Measurements from ENCODE around the gene PFKFB3. TPM values are rescaled to one million over a fixed set of nuclear protein-coding genes. Genes with fewer than 3 reads are reported as not detected.

Gene PFKFB3
- total and polyA plus RNA-seq, 2 of the 4 experiments (the other 2 are of a cell fraction) = 34.1 to 45.5 TPM

GRCh38 chr10:6167456-6167855, 35.3 kb upstream of the PFKFB3 start:
- no CpG with 5 or more reads among the region's 2 CpGs for WGBS, 2 experiments (ENCODE audit: extremely low coverage in 2 of 2, insufficient read length in 1 of 2)
- H3K9ac ChIP-seq (ENCODE audit: low read depth, low read length) = no peak overlapping the region
- no peak for ATAC-seq (ENCODE audit: low read depth)
- intact Hi-C loops (cut with micrococcal nuclease) (loop anchor here (10.0 kb wide), 1 partner anchor 213 kb away; no protein-coding TSS in a partner anchor), dilution Hi-C loops (cut with HindIII; ENCODE audit: low sequenced_read_pairs, unreplicated experiment) (no loop called here), in situ Hi-C loops (cut with MboI; ENCODE audit: low sequenced_read_pairs) (no loop called here)
- POLR2A ChIA-PET (ENCODE audit: unreplicated experiment) = interaction anchor here (0.5 kb wide), 1 partner anchor 24 kb away, joined by 4 read pairs; no protein-coding TSS in a partner anchor
- no peak overlapping the region for H4K5ac ChIP-seq (ENCODE audit: low read depth, low read length)
- H3K56ac ChIP-seq (ENCODE audit: extremely low read depth, insufficient read depth, low read length) = no peak overlapping the region
- H2AFZ ChIP-seq (replicated peaks; ENCODE audit: low read length, poor library complexity) = no peak overlapping the region
- no peak overlapping the region for H3K4me3 ChIP-seq (ENCODE audit: insufficient read depth, low read depth, low read length)
- H3K4ac ChIP-seq (ENCODE audit: low read depth, low read length) = no peak overlapping the region
- no peak overlapping the region for H2AK9ac ChIP-seq (replicated peaks; ENCODE audit: low read depth, low read length, poor library complexity)
- no peaks in the 10 kb centered on the region for H3K27me3 ChIP-seq (ENCODE audit: control insufficient read depth, insufficient read depth, low read length)
- no peak overlapping the region for H2BK120ac ChIP-seq (ENCODE audit: low read depth, low read length)
- H3K14ac ChIP-seq (replicated peaks; ENCODE audit: low read depth, low read length) = no peak overlapping the region
- TF ChIP-seq NFE2L2 (IDR thresholded peaks at IDR 0.05; ENCODE audit: low read depth, low read length) (no peak), FOS (IDR thresholded peaks at IDR 0.05; ENCODE audit: low read depth, low read length) (no peak), RFX5 (IDR thresholded peaks at IDR 0.05; ENCODE audit: low read depth, low read length) (no peak), MAZ (IDR thresholded peaks at IDR 0.05; ENCODE audit: borderline replicate concordance, low read depth, low read length) (no peak), SMC3 (IDR thresholded peaks at IDR 0.05; ENCODE audit: low read depth, low read length) (no peak), RAD21 (IDR thresholded peaks at IDR 0.05; ENCODE audit: low read length) (no peak), RCOR1 (IDR thresholded peaks at IDR 0.05; ENCODE audit: insufficient replicate concordance, low read length) (no peak), MAFK (IDR thresholded peaks at IDR 0.05; ENCODE audit: low read depth, low read length) (no peak), CHD1 (IDR thresholded peaks at IDR 0.05; ENCODE audit: low read depth, low read length) (no peak), BHLHE40 (IDR thresholded peaks at IDR 0.05; ENCODE audit: low read depth, low read length) (no peak), CEBPB (IDR thresholded peaks at IDR 0.05; ENCODE audit: low read depth, low read length) (no peak), MXI1 (IDR thresholded peaks at IDR 0.05; ENCODE audit: borderline replicate concordance, low read depth, low read length) (no peak), POLR2A (IDR thresholded peaks at IDR 0.05; ENCODE audit: low read depth, low read length) (no peak)
- TF ChIP-seq, protein P1, sequence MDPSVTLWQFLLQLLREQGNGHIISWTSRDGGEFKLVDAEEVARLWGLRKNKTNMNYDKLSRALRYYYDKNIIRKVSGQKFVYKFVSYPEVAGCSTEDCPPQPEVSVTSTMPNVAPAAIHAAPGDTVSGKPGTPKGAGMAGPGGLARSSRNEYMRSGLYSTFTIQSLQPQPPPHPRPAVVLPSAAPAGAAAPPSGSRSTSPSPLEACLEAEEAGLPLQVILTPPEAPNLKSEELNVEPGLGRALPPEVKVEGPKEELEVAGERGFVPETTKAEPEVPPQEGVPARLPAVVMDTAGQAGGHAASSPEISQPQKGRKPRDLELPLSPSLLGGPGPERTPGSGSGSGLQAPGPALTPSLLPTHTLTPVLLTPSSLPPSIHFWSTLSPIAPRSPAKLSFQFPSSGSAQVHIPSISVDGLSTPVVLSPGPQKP (IDR thresholded peaks at IDR 0.05; ENCODE audit: borderline replicate concordance, low read depth, low read length) = no peak
- TF ChIP-seq, protein P2, sequence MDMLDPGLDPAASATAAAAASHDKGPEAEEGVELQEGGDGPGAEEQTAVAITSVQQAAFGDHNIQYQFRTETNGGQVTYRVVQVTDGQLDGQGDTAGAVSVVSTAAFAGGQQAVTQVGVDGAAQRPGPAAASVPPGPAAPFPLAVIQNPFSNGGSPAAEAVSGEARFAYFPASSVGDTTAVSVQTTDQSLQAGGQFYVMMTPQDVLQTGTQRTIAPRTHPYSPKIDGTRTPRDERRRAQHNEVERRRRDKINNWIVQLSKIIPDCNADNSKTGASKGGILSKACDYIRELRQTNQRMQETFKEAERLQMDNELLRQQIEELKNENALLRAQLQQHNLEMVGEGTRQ (IDR thresholded peaks at IDR 0.05; ENCODE audit: low read depth, low read length) = no peak
- TF ChIP-seq, protein P3, sequence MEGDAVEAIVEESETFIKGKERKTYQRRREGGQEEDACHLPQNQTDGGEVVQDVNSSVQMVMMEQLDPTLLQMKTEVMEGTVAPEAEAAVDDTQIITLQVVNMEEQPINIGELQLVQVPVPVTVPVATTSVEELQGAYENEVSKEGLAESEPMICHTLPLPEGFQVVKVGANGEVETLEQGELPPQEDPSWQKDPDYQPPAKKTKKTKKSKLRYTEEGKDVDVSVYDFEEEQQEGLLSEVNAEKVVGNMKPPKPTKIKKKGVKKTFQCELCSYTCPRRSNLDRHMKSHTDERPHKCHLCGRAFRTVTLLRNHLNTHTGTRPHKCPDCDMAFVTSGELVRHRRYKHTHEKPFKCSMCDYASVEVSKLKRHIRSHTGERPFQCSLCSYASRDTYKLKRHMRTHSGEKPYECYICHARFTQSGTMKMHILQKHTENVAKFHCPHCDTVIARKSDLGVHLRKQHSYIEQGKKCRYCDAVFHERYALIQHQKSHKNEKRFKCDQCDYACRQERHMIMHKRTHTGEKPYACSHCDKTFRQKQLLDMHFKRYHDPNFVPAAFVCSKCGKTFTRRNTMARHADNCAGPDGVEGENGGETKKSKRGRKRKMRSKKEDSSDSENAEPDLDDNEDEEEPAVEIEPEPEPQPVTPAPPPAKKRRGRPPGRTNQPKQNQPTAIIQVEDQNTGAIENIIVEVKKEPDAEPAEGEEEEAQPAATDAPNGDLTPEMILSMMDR (conservative IDR thresholded peaks at IDR 0.05; ENCODE audit: low read depth, low read length) = no peak
- H3K27ac ChIP-seq (ENCODE audit: insufficient read depth, low read length) = no peak overlapping the region
- no peaks in the 10 kb centered on the region for H3K9me3 ChIP-seq (ENCODE audit: control insufficient read depth, insufficient read depth, low read length)
- BruUV-seq (replicated peaks) = no TSS peak
- no peak for DNase-seq
- H2AK5ac ChIP-seq (ENCODE audit: low read depth, low read length) = no peak overlapping the region
- CTCF ChIA-PET = interaction anchor here (2.1 kb wide), 1 partner anchor 11 kb away, joined by 4 read pairs; no protein-coding TSS in a partner anchor
- H3K36me3 ChIP-seq (ENCODE audit: control insufficient read depth, insufficient read depth, low read length) = 0 out of 2 replicates have a peak, but pooled peaks cover 5% of the 10 kb centered on the region
- no peak overlapping the region for H3K4me2 ChIP-seq (ENCODE audit: low read depth, low read length)
- no peak overlapping the region for H2BK5ac ChIP-seq (ENCODE audit: low read depth, low read length, poor library complexity, severe bottlenecking)
- no peak overlapping the region for H2BK20ac ChIP-seq (ENCODE audit: low read depth, low read length)
- H3K4me1 ChIP-seq (ENCODE audit: control insufficient read depth, insufficient read depth, low read length) = peaks cover 20% of the 10 kb centered on the region
- H3K23ac ChIP-seq (ENCODE audit: low read depth, low read length) = no peak overlapping the region
- H4K8ac ChIP-seq (ENCODE audit: low read depth in 2 of 2, low read length in 2 of 2) = no peak overlapping the region
- H3K79me1 ChIP-seq (ENCODE audit: low read depth in 1 of 2, low read length in 2 of 2) = peaks cover 38 to 91% of the 10 kb centered on the region in 2 experiments
- no peak overlapping the region for H3K18ac ChIP-seq (ENCODE audit: low read depth, low read length)
- peaks cover 25% of the 10 kb centered on the region for H3K9me1 ChIP-seq (ENCODE audit: insufficient read depth, low read length)
- H4K91ac ChIP-seq (ENCODE audit: insufficient read depth, low read depth, low read length) = no peak overlapping the region
- no peak overlapping the region for H2BK15ac ChIP-seq (ENCODE audit: low read depth, low read length)
- H4K20me1 ChIP-seq (ENCODE audit: insufficient read depth, low read length) = peaks cover 54% of the 10 kb centered on the region
